Superior temporal gyrus (tissue), 1 donor: ENCODE data around the gene TMEM223.
"Not testable (repeated sequence)": the region's sequence is repeated elsewhere in the genome, so short reads cannot be mapped to it uniquely, and the experiment has no call there.

ENCODE experiments used
- DNase-seq: peaks from one replicate; pipeline ENCODE4 v3.0.0-alpha.2; 2016; ENCODE audit errors: extremely low spot score

TMEM223 gene

DNA sequence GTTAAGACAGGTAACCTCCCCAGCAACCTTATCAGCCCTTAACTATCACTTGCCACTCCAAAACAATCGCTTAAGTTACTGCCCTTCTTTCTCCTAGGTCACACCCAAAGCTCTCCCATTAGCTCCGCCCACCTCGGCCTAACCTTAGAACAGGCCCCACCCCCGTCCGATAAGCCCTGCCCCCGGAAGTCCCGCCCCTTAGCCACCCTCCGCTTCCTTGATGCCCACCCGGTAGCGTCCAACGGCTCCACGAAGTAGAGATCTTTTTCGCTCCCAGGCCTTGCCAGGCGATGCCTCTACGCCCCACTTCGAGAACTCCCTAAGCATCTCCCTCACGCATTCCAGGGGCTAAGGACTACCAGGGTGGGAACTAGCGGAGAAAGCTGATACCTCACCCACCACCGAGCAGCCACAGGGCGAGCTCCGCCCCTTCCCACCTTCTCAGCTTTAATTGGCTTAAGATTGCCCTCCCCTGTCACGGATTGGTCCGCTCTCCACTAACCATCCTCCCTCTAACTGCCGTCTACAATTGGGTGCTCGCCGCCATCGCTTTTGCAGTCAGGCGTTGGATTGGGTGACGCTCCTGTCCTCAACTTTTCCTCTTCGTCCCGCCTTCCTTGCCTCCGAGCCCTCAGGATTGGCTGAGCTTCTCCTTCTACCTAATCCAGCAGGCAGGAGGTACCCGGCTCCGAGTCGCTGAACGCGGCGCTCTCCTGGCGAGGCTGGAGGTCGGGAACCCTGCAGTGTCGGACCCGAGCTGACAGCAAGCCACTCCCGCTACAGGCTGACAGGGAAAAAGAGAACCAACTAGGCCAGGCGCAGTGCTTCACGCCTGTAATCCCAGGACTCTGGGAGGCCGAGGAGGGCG lies 37.8 kb downstream of the TMEM223 start, which contains the start of gene ZBTB3:
ZBTB3 (minus strand) TSS at position 425 of the 868 bp plus-strand sequence. CDS start 496 bp downstream, outside the sequence.
- DNase-seq, result peak; percentile 99

GRCh38 chr11:62752994-62753735 lies 38.6 kb downstream of the TMEM223 start:
- no peak for DNase-seq

DNA sequence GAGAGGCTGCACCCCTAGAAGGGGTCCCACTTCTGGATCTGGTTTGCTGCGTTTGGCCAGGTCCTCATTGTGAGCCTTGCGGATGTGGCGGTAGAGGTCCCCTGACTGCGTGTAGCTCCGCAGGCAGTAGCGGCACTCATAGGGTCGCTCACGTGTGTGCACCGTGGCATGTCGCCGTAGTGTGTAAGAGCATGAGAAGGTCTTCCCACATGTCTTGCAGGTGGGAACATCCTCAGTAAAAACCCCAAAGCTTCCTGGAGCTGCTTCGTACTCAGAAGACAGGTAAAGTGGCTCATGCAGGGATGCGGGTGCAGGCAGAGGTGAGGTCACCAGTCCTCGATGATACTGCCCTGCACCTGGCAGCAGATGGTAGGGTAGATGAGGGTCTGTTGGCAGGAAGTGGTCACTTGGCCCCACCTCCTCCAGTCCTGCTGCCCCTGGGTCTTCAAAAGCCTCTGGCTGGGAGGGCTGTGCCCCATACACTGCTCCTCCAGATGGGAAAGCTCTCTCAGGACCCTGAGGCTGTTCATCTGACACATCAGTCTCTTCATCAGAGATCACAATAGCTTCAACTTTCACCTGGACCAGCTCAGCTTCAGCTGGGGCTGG lies 39.5 kb downstream of the TMEM223 start:
- DNase-seq, result no peak

DNA sequence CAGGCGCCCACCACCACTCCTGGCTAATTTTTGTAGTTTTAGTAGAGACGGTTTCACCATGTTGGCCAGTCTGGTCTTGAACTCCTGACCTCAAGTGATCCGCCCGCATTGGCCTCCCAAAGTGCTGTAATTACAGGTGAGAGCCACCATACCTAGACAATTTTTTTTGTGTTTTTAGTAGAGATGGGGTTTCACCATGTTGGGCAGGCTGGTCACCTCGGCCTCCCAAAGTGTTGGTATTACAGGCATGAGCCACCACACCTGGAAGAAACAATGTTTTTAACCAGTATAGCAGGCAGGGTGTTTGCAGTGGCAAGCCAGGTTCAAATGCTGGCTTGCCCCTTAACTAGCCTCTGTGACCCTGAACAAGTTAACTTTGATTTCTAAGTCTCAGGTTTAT lies 41.9 kb downstream of the TMEM223 start:
- not testable (repeated sequence) for DNase-seq

GRCh38 chr11:62747475-62748160 lies 44.2 kb downstream of the TMEM223 start:
- DNase-seq, result peak; percentile 49
